HL-60 (cell line): ENCODE data around the gene ABCA1.

ENCODE experiments used
- GABPA ChIP-seq: IDR thresholded peaks from 2 replicates; pipeline ENCODE4 v1.6.1; 2012; ENCODE audit warnings: low read depth
- POLR2AphosphoS5 ChIP-seq: IDR thresholded peaks from 2 replicates; pipeline ENCODE4 v1.6.1; 2012; ENCODE audit warnings: low read depth
- TF ChIP-seq, protein P1 (sequence below): IDR thresholded peaks from one replicate; pipeline ENCODE4 v1.5.1; 2011; ENCODE audit warnings: low read length, control low read depth, inconsistent platforms; ENCODE audit not compliant: insufficient read depth
- TF ChIP-seq, protein P2 (sequence below): IDR thresholded peaks from 2 replicates; pipeline ENCODE4 v1.6.1; 2012; ENCODE audit warnings: low read depth; ENCODE audit not compliant: insufficient replicate concordance

DNA sequence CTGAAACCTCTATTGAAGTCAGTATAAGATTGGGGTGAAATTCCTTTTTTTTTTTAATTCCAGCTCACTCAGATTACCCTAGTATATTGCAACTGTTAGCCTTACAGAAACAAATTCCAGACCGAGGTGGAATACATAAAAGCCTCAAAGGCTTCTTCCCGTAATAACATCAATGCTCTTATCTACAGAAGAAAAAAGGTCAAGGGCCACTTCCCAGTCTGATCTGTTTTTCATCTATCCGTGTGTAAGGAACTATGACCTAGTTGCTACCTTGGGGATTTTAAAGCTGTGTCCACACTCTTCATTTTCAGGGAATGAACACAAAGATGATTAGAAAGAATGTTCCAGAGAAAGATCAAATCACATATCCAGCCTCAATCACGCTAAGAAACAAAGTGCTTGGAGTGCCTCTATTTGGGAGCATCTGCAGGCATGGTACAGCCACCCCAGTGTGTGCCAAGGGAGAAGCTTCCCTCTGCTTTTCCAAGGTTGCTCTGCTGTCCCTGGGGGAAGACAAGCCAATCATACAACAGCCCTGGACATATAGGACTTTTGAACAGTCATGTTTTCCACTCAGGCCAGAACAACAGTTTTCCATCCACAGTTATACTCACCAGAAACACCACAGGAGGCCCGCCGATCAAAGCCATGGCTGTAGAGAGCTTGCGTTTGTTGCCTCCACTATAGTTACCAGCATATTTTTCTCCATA, 140.5 kb downstream of the ABCA1 start:
- TF ChIP-seq, protein P1, sequence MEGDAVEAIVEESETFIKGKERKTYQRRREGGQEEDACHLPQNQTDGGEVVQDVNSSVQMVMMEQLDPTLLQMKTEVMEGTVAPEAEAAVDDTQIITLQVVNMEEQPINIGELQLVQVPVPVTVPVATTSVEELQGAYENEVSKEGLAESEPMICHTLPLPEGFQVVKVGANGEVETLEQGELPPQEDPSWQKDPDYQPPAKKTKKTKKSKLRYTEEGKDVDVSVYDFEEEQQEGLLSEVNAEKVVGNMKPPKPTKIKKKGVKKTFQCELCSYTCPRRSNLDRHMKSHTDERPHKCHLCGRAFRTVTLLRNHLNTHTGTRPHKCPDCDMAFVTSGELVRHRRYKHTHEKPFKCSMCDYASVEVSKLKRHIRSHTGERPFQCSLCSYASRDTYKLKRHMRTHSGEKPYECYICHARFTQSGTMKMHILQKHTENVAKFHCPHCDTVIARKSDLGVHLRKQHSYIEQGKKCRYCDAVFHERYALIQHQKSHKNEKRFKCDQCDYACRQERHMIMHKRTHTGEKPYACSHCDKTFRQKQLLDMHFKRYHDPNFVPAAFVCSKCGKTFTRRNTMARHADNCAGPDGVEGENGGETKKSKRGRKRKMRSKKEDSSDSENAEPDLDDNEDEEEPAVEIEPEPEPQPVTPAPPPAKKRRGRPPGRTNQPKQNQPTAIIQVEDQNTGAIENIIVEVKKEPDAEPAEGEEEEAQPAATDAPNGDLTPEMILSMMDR = no peak
- TF ChIP-seq POLR2AphosphoS5 = no peak
- TF ChIP-seq, protein P2, sequence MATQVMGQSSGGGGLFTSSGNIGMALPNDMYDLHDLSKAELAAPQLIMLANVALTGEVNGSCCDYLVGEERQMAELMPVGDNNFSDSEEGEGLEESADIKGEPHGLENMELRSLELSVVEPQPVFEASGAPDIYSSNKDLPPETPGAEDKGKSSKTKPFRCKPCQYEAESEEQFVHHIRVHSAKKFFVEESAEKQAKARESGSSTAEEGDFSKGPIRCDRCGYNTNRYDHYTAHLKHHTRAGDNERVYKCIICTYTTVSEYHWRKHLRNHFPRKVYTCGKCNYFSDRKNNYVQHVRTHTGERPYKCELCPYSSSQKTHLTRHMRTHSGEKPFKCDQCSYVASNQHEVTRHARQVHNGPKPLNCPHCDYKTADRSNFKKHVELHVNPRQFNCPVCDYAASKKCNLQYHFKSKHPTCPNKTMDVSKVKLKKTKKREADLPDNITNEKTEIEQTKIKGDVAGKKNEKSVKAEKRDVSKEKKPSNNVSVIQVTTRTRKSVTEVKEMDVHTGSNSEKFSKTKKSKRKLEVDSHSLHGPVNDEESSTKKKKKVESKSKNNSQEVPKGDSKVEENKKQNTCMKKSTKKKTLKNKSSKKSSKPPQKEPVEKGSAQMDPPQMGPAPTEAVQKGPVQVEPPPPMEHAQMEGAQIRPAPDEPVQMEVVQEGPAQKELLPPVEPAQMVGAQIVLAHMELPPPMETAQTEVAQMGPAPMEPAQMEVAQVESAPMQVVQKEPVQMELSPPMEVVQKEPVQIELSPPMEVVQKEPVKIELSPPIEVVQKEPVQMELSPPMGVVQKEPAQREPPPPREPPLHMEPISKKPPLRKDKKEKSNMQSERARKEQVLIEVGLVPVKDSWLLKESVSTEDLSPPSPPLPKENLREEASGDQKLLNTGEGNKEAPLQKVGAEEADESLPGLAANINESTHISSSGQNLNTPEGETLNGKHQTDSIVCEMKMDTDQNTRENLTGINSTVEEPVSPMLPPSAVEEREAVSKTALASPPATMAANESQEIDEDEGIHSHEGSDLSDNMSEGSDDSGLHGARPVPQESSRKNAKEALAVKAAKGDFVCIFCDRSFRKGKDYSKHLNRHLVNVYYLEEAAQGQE = no peak
- TF ChIP-seq GABPA = no peak
